ENCODE data around the gene MTCH1.
A peak's percentile ranks its signal among the peaks of the same experiment; 100 is the strongest.

Gene MTCH1

DNA sequence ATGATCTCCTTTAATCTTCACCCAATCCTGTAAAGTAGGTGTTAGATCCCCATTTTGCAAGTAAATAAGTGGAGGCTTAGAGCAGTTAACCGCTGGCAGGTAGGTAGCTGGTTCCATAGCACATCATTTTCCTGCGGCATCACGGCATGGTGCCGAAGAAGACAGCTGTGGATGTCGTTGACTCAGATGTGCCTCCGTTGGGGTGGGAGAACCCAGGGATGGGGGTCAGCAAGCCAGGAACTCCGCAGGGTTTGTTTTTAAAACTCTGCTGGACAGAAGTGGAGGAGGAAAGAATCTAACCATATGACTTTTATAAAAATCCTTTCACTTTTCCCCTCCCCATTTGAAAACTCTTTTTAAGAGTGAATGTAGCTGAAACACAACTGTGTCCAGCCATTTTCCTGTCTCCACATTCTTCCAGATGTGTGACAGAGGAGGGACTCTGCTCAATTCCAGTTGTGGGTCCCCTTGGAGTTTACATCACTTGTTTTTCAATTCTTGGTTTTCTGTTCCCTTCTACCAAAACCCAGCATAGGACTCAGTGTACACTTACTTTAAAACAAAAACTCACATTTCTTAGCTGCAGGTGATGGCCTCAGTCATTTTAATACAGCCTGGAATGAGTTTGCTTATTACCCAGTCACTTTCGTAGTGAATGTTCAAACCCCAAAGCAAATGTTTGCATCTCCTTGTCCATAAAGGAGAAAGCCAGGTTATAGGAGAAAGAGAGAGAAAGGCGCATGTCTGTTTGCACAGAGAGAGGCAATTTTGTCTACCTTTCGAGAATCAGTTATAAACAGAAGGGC lies 59.1 kb downstream of the MTCH1 start:
- DNase-seq (ENCODE audit: low read depth): no peak

DNA sequence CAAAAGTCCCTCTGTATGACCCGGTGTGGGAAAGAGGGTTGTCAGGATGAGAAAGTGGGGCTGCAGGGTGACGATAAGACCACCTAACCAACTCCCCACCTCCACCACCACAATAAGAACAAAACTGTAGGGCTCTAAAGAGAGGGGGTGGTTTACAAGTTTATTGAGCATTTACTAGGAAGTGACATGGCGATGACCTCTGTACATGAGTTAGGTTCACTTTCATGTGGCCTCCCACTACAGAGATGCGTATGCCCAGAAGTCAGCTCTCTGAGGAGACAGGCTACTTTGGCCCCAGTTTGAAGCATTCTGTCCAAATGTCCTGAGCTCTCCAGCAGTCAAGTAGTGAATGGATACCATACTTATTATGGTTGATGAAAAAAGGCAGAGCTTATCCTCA lies 60.2 kb downstream of the MTCH1 start:
- no peak for DNase-seq (ENCODE audit: low read depth)

DNA sequence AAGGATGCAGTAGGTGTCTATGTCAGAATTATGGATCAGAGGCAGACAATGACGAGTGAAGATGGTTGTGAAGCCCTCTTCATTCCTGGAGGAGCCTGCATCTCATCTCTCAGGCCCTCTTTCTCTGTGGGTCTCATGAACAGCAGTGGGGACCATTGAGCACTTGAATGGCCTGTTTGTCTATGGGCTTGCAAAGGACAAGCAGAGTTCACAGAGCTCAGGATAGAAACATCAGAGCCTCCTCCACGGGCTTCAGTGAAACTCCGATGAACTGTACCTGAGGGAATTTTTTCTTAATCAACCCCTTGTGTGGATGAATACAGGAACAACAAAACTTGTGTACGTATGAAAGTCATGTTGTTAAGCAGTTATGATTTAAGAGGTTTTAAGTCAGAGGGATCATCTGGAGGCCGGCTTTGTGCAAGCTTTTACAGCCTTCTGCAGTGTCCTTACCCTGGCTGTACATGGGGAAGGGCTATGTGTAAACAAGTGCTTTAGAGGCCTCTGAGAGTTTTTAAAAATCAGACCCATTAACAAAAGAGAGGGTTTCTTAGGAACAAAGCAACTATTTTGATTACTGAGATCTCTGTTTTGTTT lies 61.1 kb downstream of the MTCH1 start:
- no peak for DNase-seq (ENCODE audit: low read depth)

DNA sequence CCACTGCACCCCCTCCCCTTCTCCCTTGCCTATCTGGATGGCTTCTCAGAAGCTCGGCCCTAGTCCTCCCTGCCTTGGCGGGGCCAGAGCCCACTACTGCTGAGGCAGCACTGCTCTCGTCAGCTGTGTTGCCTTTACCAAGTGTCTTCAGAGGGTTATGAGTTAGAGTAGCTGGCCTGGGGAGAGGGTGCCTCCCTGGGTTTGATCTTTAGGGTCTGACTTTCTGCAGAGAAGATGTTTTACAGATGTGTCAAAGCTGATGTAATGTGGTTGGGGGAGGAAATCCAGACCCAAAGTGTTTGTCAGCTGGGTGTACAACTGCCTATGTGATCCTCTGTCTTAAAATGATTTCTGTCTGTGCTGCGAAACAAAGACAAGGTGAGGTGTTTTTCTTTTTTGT lies 61.9 kb downstream of the MTCH1 start:
- peak; percentile 44 for DNase-seq (ENCODE audit: low read depth)

DNA sequence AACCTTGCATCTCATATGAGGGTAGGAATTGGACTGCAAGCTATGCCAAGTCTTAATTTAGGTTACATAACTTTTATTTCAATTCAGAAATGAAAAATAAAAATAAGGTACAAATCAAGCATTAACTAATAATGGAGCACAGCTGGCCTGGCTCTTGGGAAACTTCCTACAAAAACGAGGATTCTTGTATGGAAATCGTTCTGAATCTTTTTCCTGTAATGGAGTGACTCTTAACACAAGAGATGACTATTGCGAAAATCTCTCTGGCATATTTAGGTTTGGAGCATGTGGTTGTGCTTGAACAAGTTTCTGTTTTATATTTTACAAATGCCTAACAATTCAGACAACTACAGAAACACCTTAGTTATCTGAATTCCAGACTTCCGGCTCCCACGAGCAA lies 65.5 kb downstream of the MTCH1 start:
- peak; percentile 35 for DNase-seq (ENCODE audit: low read depth)

DNA sequence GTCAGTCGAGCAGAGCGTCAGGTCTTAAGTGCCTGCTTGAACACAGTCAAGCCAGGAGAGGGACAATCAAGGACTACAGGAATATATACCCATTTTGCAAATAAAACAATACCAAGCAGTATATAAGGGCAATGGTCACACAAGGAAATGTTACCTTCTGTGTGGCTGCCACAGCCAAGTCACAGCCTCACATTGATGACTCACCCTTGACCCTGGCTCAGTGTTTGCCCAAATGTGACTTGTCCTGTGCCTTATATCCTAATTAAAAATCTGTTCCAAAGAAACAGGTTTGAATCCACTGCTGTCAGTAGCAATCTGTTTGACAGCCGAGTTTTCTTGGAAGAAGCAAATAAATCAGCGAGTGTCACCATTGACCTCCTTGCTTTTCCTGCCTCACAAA lies 65.9 kb downstream of the MTCH1 start:
- no peak for DNase-seq (ENCODE audit: low read depth)
